Astrocyte (in vitro differentiated cells and primary cell): ENCODE results near the gene TINCR. TPM values are rescaled to one million over a fixed set of nuclear protein-coding genes. Genes with fewer than 3 reads are reported as not detected.

Experiments used
- DNase-seq: peaks from one replicate; pipeline ENCODE4 v3.0.0-alpha.2; 2010; ENCODE audit warnings: low read depth
- FAIRE-seq: peaks from 2 replicates; lab custom pipeline; 2011; peaks lifted over from hg19 to GRCh38; lab: Jason Lieb, UNC
- H2AFZ ChIP-seq: 2 replicates; pipeline ENCODE4 v1.6.0; 2012; ENCODE audit warnings: low read depth, low read length, inconsistent platforms
- H3K27ac ChIP-seq: 2 replicates; pipeline ENCODE4 v1.5.1; 2011; ENCODE audit warnings: low read depth, low read length, inconsistent platforms
- H3K27me3 ChIP-seq: 2 replicates; pipeline ENCODE4 v1.6.0; 2011; ENCODE audit warnings: low read length, inconsistent platforms; ENCODE audit not compliant: insufficient read depth
- H3K36me3 ChIP-seq: 2 replicates; pipeline ENCODE4 v1.5.1; 2011; ENCODE audit warnings: low read length, inconsistent platforms; ENCODE audit not compliant: insufficient read depth
- H3K4me1 ChIP-seq: 2 replicates; pipeline ENCODE4 v1.5.1; 2011; ENCODE audit warnings: low read length, inconsistent platforms; ENCODE audit not compliant: insufficient read depth
- H3K4me2 ChIP-seq: 2 replicates; pipeline ENCODE4 v1.6.0; 2012; ENCODE audit warnings: low read length, inconsistent platforms
- H3K4me3 ChIP-seq: 2 replicates; pipeline ENCODE4 v1.5.1; 2011; ENCODE audit warnings: low read depth, mild to moderate bottlenecking, low read length, inconsistent platforms; ENCODE audit not compliant: insufficient read depth
- H3K79me2 ChIP-seq: 2 replicates; pipeline ENCODE4 v1.6.0; 2012; ENCODE audit warnings: mild to moderate bottlenecking, low read length, inconsistent platforms; ENCODE audit not compliant: insufficient read depth
- H3K9ac ChIP-seq: 2 replicates; pipeline ENCODE4 v1.6.0; 2012; ENCODE audit warnings: mild to moderate bottlenecking, low read length, inconsistent platforms
- H3K9me3 ChIP-seq: 2 replicates; pipeline ENCODE4 v1.5.1; 2012; ENCODE audit warnings: low read depth, mild to moderate bottlenecking, low read length, inconsistent platforms; ENCODE audit not compliant: insufficient read depth
- H4K20me1 ChIP-seq: 2 replicates; pipeline ENCODE4 v1.6.0; 2012; ENCODE audit warnings: low read length, inconsistent platforms; ENCODE audit not compliant: insufficient read depth
- H3K27ac Mint-ChIP-seq: one replicate; pipeline ENCODE4 v1.8.0; 2021; ENCODE audit warnings: mild to moderate bottlenecking, mixed read lengths; ENCODE audit not compliant: unreplicated experiment
- H3K27me3 Mint-ChIP-seq: one replicate; pipeline ENCODE4 v1.8.0; 2021; ENCODE audit warnings: low read depth, mixed read lengths; ENCODE audit not compliant: unreplicated experiment
- H3K36me3 Mint-ChIP-seq: one replicate; pipeline ENCODE4 v1.8.0; 2021; ENCODE audit warnings: low read depth, mixed read lengths; ENCODE audit not compliant: unreplicated experiment
- H3K4me1 Mint-ChIP-seq: one replicate; pipeline ENCODE4 v1.8.0; 2021; ENCODE audit warnings: low read depth, mixed read lengths; ENCODE audit not compliant: unreplicated experiment
- H3K4me3 Mint-ChIP-seq: one replicate; pipeline ENCODE4 v1.8.0; 2021; ENCODE audit warnings: mild to moderate bottlenecking, moderate library complexity, mixed read lengths; ENCODE audit not compliant: unreplicated experiment
- H3K9me3 Mint-ChIP-seq: one replicate; pipeline ENCODE4 v1.8.0; 2021; ENCODE audit warnings: mild to moderate bottlenecking, mixed read lengths; ENCODE audit not compliant: unreplicated experiment
- EZH2 ChIP-seq: IDR thresholded peaks from 2 replicates; pipeline ENCODE4 v1.6.1; 2012; ENCODE audit warnings: mild to moderate bottlenecking, low read length, inconsistent platforms; ENCODE audit not compliant: insufficient read depth
- total RNA-seq: library from RNA; stranded (reverse); gene quantifications from 2 replicates; pipeline ENCODE4 v1.2.1, GENCODE V29; 2021
- TF ChIP-seq, protein P1 (sequence below): IDR thresholded peaks from 2 replicates; pipeline ENCODE4 v1.5.1; 2011; ENCODE audit warnings: low read depth, mild to moderate bottlenecking, inconsistent platforms, low read length, moderate library complexity; ENCODE audit not compliant: insufficient read depth

TINCR gene
- total RNA-seq, 1 donor from 2014 or later, result 1.4 TPM

DNA sequence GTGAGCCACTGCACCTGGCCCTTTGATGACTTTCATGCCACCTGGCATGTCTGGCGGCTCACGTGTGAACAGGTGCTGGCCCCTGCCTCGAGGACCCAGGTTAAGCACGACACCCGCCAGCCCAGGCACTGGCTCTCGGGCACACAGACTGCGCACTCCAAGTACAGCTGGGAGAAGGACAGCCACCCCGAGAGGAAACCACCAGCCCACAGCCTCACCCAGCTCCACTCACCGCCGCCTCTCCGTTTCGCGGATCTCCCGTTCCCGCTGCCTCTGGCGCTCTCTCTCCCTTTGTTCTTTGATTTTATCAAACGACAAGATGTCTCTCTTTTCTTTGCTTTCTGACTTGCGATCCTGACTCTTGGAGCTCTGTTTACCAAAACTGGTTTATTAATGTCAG, 27.4 kb upstream of the TINCR start:
- Histone ChIP-seq H3K79me2 (peaks cover 6% of the 10 kb centered on the region), H3K4me2 (no peak overlapping the region), H4K20me1 (peaks cover 70% of the 10 kb centered on the region), H3K27me3 (no peaks in the 10 kb centered on the region), H2AFZ (no peak overlapping the region), H3K27ac (no peak overlapping the region), H3K4me3 (no peak overlapping the region), H3K4me1 (no peaks in the 10 kb centered on the region), H3K9me3 (no peaks in the 10 kb centered on the region), H3K9ac (no peak overlapping the region), H3K36me3 (peaks cover 58% of the 10 kb centered on the region)
- Mint-ChIP-seq H3K4me3 (no peak overlapping the region), H3K27me3 (no peaks in the 10 kb centered on the region), H3K36me3 (peaks cover 24% of the 10 kb centered on the region), H3K4me1 (no peaks in the 10 kb centered on the region), H3K9me3 (no peaks in the 10 kb centered on the region), H3K27ac (no peak overlapping the region)
- FAIRE-seq (no peak), DNase-seq (no peak)
- TF ChIP-seq, protein P1, sequence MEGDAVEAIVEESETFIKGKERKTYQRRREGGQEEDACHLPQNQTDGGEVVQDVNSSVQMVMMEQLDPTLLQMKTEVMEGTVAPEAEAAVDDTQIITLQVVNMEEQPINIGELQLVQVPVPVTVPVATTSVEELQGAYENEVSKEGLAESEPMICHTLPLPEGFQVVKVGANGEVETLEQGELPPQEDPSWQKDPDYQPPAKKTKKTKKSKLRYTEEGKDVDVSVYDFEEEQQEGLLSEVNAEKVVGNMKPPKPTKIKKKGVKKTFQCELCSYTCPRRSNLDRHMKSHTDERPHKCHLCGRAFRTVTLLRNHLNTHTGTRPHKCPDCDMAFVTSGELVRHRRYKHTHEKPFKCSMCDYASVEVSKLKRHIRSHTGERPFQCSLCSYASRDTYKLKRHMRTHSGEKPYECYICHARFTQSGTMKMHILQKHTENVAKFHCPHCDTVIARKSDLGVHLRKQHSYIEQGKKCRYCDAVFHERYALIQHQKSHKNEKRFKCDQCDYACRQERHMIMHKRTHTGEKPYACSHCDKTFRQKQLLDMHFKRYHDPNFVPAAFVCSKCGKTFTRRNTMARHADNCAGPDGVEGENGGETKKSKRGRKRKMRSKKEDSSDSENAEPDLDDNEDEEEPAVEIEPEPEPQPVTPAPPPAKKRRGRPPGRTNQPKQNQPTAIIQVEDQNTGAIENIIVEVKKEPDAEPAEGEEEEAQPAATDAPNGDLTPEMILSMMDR, result no peak
- no peak for TF ChIP-seq EZH2

DNA sequence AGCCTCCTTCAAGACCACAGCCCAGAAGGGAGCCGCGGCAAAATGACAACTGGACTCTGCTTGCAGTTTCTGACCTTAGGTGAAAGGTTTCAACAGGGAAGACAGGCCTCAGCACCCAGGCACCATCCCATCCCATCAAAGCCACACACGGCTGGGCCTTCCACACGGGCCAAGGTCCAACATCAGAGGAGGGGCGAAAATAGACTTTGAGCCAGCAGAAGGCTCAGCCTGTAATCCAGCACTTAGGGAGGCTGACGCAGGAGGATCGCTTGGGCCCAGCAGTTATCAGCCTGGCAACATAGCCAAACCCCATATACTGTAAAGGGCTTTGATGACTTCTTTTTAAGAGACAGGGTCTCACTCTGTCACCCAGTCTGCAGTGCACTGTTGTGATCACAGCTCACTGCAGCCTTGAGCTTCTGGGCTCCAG, 26.8 kb upstream of the TINCR start:
- Histone ChIP-seq H3K27ac (no peak overlapping the region), H3K4me2 (no peak overlapping the region), H3K79me2 (peaks cover 6% of the 10 kb centered on the region), H4K20me1 (peaks cover 71% of the 10 kb centered on the region), H3K27me3 (no peaks in the 10 kb centered on the region), H2AFZ (no peak overlapping the region), H3K9ac (no peak overlapping the region), H3K9me3 (no peaks in the 10 kb centered on the region), H3K4me1 (peaks cover 2% of the 10 kb centered on the region), H3K36me3 (peaks cover 52% of the 10 kb centered on the region), H3K4me3 (no peak overlapping the region)
- FAIRE-seq, result no peak
- TF ChIP-seq, protein P1, result no peak
- TF ChIP-seq EZH2, result no peak
- no peak overlapping the region for H3K4me3 Mint-ChIP-seq
- H3K27ac Mint-ChIP-seq, result no peak overlapping the region
- no peak for DNase-seq
- H3K9me3 Mint-ChIP-seq, result no peaks in the 10 kb centered on the region
- no peaks in the 10 kb centered on the region for H3K4me1 Mint-ChIP-seq
- peaks cover 24% of the 10 kb centered on the region for H3K36me3 Mint-ChIP-seq
- H3K27me3 Mint-ChIP-seq, result no peaks in the 10 kb centered on the region

DNA sequence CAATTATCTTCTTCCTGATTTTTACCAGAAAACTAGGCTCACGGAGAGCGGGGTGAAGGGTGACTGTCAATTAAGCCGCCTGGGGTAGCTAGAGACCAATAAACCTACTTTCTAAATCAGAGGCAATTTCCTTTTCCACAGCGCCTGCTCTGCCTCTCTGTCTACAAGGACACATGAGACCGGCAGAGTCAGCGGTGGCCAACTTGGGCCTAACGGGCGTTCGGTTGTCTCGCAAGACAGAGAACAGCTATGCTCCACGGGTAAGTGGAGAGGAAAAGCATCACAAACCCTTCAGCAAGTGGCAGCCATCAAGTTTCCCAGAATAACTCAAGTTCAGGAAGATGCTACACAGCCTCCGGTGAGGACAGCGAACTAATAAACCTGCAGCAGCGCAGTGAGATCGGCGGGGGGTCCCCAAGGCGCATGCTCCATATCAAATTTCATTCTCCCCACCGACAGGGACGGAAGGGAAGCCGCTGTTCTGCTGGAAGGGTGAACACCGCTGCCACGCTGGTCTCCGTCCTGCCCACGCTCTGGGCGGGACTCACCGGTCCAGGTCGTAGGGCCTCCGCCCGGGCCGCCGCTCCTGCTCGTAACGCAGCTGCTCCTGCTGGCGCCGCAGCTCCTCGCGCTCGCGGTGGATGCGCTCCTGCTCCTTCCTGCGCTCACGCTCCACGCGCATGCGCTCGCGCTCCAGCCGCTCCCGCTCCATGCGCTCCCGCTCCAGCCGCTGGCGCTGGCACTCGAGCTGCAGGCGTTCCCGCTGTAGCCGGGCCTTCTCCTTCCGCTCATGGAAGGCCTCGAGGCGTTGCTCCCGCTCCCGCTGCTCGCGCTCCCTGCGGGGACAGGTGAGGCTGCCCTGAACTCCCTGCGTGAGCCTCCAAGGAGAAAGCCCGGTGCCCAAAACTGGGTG, 25.8 kb upstream of the TINCR start:
- Histone ChIP-seq H3K9me3 (no peaks in the 10 kb centered on the region), H3K79me2 (peaks cover 2% of the 10 kb centered on the region), H3K9ac (no peak overlapping the region), H4K20me1 (peaks cover 73% of the 10 kb centered on the region), H3K27ac (no peak overlapping the region), H3K36me3 (peaks cover 43% of the 10 kb centered on the region), H2AFZ (no peak overlapping the region), H3K4me2 (no peak overlapping the region), H3K27me3 (no peaks in the 10 kb centered on the region), H3K4me1 (peaks cover 11% of the 10 kb centered on the region), H3K4me3 (no peak overlapping the region)
- no peak overlapping the region for H3K27ac Mint-ChIP-seq
- H3K9me3 Mint-ChIP-seq, result no peaks in the 10 kb centered on the region
- no peaks in the 10 kb centered on the region for H3K27me3 Mint-ChIP-seq
- no peak for TF ChIP-seq EZH2
- TF ChIP-seq, protein P1, result no peak
- peaks cover 25% of the 10 kb centered on the region for H3K36me3 Mint-ChIP-seq
- H3K4me1 Mint-ChIP-seq, result no peaks in the 10 kb centered on the region
- FAIRE-seq, result no peak
- H3K4me3 Mint-ChIP-seq, result no peak overlapping the region
- DNase-seq, result no peak
